GM06990 (cell line): ENCODE results near the gene LYPD6B.

Experiments
- DNase-seq: peaks from one replicate; pipeline ENCODE4 v3.0.0-alpha.2; 2011; ENCODE audit not compliant: insufficient read length; ENCODE audit errors: extremely low read depth
- H3K27me3 ChIP-seq: replicated peaks from 2 replicates; pipeline ENCODE4 v1.6.0; 2011; ENCODE audit warnings: low read length; ENCODE audit not compliant: control insufficient read depth, insufficient read depth
- H3K36me3 ChIP-seq: 2 replicates; pipeline ENCODE4 v1.5.1; 2011; ENCODE audit warnings: low read length; ENCODE audit not compliant: control insufficient read depth, insufficient read depth
- H3K4me3 ChIP-seq: replicated peaks from 2 replicates; pipeline ENCODE4 v1.5.1; 2011; ENCODE audit warnings: low read depth, mild to moderate bottlenecking, control low read depth, low read length
- TF ChIP-seq, protein P1 (sequence below): IDR thresholded peaks from 2 replicates; pipeline ENCODE4 v1.5.1; 2011; ENCODE audit warnings: low read length, control low read depth, mild to moderate bottlenecking, inconsistent platforms; ENCODE audit not compliant: insufficient read depth, poor library complexity, severe bottlenecking

Gene LYPD6B

GRCh38 chr2:149005471-149006077 lies 32.9 kb upstream of the LYPD6B start:
- H3K4me3 ChIP-seq = no peak overlapping the region
- H3K27me3 ChIP-seq = no peaks in the 10 kb centered on the region
- DNase-seq = no peak
- TF ChIP-seq, protein P1, sequence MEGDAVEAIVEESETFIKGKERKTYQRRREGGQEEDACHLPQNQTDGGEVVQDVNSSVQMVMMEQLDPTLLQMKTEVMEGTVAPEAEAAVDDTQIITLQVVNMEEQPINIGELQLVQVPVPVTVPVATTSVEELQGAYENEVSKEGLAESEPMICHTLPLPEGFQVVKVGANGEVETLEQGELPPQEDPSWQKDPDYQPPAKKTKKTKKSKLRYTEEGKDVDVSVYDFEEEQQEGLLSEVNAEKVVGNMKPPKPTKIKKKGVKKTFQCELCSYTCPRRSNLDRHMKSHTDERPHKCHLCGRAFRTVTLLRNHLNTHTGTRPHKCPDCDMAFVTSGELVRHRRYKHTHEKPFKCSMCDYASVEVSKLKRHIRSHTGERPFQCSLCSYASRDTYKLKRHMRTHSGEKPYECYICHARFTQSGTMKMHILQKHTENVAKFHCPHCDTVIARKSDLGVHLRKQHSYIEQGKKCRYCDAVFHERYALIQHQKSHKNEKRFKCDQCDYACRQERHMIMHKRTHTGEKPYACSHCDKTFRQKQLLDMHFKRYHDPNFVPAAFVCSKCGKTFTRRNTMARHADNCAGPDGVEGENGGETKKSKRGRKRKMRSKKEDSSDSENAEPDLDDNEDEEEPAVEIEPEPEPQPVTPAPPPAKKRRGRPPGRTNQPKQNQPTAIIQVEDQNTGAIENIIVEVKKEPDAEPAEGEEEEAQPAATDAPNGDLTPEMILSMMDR = no peak
- H3K36me3 ChIP-seq = no peaks in the 10 kb centered on the region

GRCh38 chr2:149006883-149007543 lies 31.5 kb upstream of the LYPD6B start:
- H3K27me3 ChIP-seq = no peaks in the 10 kb centered on the region
- H3K4me3 ChIP-seq = no peak overlapping the region
- TF ChIP-seq, protein P1 = no peak
- no peaks in the 10 kb centered on the region for H3K36me3 ChIP-seq
- no peak for DNase-seq

DNA sequence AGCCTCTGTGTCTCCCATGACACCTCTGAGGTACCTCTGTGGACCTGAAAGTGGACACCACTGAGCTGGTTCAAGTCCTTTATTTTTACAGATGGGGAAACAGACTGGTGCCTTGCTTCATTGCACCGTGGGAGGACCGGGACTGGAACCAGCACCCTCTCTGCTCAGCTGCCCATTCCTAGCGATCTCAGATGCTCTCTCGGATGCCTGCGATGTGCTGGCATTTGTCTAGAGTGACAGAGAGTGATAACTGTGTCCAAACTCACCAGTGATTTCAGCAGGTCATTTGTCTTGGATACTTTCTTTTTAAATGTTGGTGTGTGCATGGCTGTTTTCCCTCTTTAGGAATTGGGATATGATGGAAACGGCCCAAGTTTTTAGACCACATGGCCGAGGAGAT lies 30.1 kb upstream of the LYPD6B start:
- no peak overlapping the region for H3K4me3 ChIP-seq
- no peaks in the 10 kb centered on the region for H3K27me3 ChIP-seq
- H3K36me3 ChIP-seq = no peaks in the 10 kb centered on the region
- TF ChIP-seq, protein P1 = no peak
- DNase-seq = no peak

DNA sequence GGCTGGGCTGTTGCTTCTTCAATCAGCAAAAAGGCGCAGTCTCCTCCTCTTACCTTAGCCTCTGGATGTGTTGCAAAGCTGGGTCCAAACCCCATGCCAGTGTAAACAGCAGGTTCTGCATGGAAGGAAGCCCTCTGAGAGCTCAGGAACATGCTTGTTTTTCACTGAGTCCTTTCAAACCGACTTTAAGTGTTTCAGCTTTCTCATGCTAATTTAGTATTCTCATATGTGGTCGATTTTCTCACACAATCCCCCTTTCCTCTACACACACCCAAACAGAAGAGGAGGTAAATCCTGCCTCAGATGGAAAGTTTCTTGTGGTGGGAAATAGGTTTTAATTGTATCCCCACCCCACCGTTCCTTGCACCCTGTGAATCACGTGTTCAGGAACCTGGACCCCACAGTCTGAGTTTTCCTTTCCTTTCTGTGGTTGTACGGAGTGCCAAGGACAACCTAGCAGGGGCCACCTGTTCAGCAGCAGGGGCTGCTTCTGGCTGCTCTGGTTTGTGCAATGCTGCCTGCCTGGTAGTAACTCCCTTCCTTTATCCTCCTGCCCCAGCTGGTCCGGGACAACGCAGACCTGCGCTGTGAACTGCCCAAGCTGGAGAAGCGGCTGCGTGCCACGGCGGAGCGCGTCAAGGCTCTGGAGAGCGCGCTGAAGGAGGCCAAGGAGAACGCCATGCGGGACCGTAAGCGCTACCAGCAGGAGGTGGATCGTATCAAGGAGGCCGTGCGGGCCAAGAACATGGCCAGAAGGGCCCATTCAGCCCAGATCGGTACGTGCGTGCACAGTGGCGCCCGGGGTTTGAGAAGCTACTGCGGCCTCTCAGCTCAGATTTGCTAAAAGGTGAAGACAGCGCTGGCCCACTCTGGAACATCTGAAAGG lies 28.7 kb upstream of the LYPD6B start:
- Histone ChIP-seq H3K36me3 (no peaks in the 10 kb centered on the region), H3K4me3 (no peak overlapping the region), H3K27me3 (no peaks in the 10 kb centered on the region)
- no peak for DNase-seq
- TF ChIP-seq, protein P1 = no peak

DNA sequence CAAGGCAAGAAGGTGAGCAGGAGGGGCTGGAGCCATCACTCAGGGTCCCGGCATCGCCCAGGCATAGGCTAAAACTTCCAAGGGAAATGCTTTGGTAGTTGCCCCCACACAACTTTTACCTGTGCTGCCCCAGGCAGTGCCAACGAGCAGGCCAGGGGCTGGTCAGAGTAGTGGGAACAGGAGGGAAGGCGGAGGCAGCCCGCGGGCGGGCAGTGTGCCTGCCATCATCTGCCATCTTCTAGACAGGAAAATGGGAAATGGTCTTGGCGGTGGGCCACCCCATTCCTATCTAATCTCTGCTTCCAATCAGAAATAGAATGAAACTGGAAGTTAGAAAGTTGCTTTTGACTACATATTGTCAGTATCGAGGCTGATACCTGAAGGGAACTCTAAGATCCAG lies 26.0 kb upstream of the LYPD6B start:
- TF ChIP-seq, protein P1 = no peak
- Histone ChIP-seq H3K4me3 (no peak overlapping the region), H3K36me3 (no peaks in the 10 kb centered on the region), H3K27me3 (no peaks in the 10 kb centered on the region)
- no peak for DNase-seq
